ENCODE data around the gene CEP350.

DNA sequence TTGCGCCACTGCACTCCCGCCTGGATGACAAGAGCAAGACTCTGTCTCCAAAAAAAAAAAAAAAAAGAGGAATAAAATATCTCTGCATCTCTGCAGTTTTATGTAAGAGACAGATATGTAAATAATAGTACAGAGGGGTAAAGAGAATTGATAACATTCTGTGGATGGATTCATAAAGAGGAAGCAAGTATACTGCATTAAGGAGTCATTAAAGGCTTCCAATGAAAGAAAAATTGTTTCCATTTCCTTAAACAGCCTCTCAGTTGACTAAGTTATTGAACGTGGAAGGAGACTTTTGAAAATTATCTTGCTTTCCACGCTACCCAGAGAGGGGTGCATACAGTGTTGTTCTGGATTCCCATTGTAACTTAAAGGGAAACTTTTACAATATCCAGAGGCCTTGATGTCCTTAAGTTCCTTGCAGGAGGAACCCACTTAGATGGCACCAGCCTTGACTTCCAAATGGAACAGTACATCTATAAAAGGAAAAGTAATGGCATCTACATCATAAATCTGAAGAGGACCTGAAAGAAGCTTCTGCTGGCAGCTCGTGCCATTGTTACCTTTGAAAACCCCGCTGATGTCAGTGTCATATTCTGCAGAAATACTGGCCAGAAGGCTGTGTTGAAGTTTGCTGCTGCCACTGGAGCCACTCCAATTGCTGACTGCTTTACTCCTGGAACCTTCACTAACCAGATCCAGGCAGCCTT, 13.8 kb downstream of the CEP350 start:
- TF ChIP-seq, protein P1, sequence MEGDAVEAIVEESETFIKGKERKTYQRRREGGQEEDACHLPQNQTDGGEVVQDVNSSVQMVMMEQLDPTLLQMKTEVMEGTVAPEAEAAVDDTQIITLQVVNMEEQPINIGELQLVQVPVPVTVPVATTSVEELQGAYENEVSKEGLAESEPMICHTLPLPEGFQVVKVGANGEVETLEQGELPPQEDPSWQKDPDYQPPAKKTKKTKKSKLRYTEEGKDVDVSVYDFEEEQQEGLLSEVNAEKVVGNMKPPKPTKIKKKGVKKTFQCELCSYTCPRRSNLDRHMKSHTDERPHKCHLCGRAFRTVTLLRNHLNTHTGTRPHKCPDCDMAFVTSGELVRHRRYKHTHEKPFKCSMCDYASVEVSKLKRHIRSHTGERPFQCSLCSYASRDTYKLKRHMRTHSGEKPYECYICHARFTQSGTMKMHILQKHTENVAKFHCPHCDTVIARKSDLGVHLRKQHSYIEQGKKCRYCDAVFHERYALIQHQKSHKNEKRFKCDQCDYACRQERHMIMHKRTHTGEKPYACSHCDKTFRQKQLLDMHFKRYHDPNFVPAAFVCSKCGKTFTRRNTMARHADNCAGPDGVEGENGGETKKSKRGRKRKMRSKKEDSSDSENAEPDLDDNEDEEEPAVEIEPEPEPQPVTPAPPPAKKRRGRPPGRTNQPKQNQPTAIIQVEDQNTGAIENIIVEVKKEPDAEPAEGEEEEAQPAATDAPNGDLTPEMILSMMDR (conservative IDR thresholded peaks at IDR 0.05; ENCODE audit: low read depth, low read length): no peak
- TF ChIP-seq RCOR1 (IDR thresholded peaks at IDR 0.05; ENCODE audit: insufficient replicate concordance, low read length): no peak
